ENCODE results near the gene DUSP7.

- TF ChIP-seq GATA3 (IDR thresholded peaks at IDR 0.05; ENCODE audit: low read depth, low read length) = no peak
- no peak for TF ChIP-seq GATA2 (IDR thresholded peaks at IDR 0.05; ENCODE audit: low read depth, low read length)
These were observed 33.3 kb upstream of the DUSP7 start for GRCh38 chr3:52089691-52090090.

Measured in SH-SY5Y (cell line).